HG02973 (cell line): ENCODE measurements around the gene SPRR1B.
"Not testable (repeated sequence)": the region's sequence is repeated elsewhere in the genome, so short reads cannot be mapped to it uniquely, and the experiment has no call there.

Source experiments
- ATAC-seq: cut with Tn5 transposase; IDR thresholded peaks from one replicate; pipeline ENCODE4 v1.9.1; 2021; ENCODE audit warnings: moderate library complexity; ENCODE audit not compliant: unreplicated experiment

SPRR1B gene

GRCh38 chr1:153035211-153035610 is 4.2 kb downstream of the SPRR1B start:
- ATAC-seq = no peak

GRCh38 chr1:153040950-153041631 is 10.1 kb downstream of the SPRR1B start, which contains the start of gene SPRR2D:
TSS of gene SPRR2D (minus strand) at chr1:153041120. CDS start at chr1:153040346, 774 bp downstream.
- no peak for ATAC-seq

GRCh38 chr1:153049211-153049610 is 18.2 kb downstream of the SPRR1B start:
- no peak for ATAC-seq

GRCh38 chr1:153056111-153056510 is 25.1 kb downstream of the SPRR1B start:
- not testable (repeated sequence) for ATAC-seq

GRCh38 chr1:153057375-153057774 is 26.4 kb downstream of the SPRR1B start, which contains the start of gene SPRR2A:
TSS of gene SPRR2A (minus strand) at chr1:153057512. CDS start at chr1:153056735, 777 bp downstream.
- ATAC-seq = no peak

- ATAC-seq = no peak
Observed at GRCh38 chr1:153058154-153058553, 27.2 kb downstream of the SPRR1B start.

DNA sequence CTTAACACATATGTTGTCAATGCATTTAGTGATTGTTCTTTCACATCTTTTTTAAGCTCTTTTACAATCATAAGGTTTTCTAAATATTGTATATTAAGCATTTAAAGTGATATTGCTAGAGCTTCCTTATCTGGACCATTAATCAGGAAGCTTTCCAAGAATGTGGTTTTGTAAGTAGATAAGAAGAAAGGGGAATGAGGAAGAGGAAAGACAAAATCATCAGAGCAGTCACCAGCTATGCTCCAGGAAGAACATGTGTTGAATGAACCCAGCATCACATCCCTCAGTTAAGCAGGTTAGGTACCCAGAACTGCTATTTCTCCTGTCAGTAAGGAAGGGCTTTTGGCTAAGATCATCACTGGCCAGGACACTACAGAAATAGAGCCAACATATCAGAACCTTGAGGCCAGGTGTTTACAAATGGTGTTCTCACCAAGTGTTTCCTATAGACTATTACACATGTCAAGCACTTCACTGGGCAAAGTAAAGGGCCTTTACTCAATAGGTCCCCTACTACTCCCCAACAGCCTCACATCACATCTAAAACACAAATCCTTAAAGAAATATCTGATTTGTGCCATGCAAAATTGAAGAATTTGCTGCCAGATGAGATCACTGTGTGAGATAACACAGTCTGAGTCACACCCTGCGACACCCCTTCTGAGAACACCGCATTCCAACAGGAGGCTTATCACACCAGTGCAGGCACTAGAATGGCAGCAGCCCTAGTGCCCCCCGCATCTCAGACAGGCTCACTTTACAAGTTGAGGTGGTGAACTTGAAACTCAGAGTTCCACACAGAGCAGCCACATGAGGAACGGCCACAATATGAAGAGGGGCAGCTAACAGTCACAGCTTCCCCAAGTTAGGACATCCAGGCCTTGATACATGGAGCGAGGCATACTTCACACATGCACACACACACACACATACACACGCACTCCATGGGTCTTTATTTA is 28.1 kb downstream of the SPRR1B start:
- ATAC-seq = no peak

DNA sequence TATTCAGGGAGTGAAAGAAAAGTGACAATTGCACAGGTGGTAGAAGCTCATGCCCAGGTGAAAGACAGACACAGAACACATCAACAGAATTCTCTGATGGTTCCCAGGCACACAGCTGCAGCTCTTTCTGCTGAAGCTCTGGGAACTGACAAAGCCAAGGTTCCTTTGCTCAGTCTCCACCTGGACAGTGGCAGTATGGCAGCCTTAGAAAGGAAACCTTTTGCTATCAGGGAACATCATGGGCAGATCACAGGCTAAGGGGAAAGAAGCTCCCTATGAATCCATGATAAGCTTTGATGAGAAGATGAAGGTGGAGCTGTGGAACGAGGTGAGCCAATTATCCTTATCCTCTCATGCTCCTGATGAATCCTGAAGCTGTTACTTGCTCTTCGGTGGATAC is 39.2 kb downstream of the SPRR1B start:
- ATAC-seq = no peak

DNA sequence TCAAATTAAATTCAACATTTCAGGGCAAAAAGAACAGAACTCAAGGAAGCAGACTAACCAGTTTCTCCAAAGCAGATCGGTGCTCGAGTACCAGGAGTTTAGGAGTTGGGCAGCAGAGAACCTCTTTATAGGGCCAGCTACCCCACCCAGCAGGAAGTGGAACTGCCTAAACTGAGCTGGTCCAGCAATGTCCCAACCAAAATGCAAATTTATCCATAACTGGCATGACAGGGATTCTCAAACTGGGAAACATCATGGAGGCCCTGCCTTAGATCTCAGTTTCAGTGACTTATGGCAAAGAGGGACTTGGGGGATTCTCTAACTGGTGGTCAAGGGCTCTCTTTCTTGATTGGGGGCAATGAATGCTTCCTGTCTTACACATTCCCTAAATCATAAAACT is 40.5 kb downstream of the SPRR1B start, which contains the start of gene SPRR2B:
Gene SPRR2B, minus strand, starts transcription at position 101 of the 400 bp plus-strand sequence. CDS start 772 bp downstream, outside the sequence.
- no peak for ATAC-seq

- ATAC-seq = no peak
Observed at GRCh38 chr1:153072806-153073726, 42.1 kb downstream of the SPRR1B start.

- ATAC-seq = no peak
Observed at GRCh38 chr1:153081736-153082135, 50.7 kb downstream of the SPRR1B start.
